Fibroblast of the aortic adventitia (primary cell): ENCODE measurements around the gene SPIRE2. TPM values are rescaled to one million over a fixed set of nuclear protein-coding genes. Genes with fewer than 3 reads are reported as not detected.
A peak's percentile ranks its signal among the peaks of the same experiment; 100 is the strongest.
"Not testable (repeated sequence)": the region's sequence is repeated elsewhere in the genome, so short reads cannot be mapped to it uniquely, and the experiment has no call there.

Source experiments
- DNase-seq: peaks from one replicate; pipeline ENCODE4 v3.0.0-alpha.2; 2010; ENCODE audit warnings: low read depth
- H3K4me3 ChIP-seq: 2 replicates; pipeline ENCODE4 v1.5.1; 2011; ENCODE audit warnings: low read depth, mild to moderate bottlenecking, control low read depth, low read length, moderate library complexity
- CTCF ChIP-seq: IDR thresholded peaks from 2 replicates; pipeline ENCODE4 v1.5.1; 2011; ENCODE audit warnings: mild to moderate bottlenecking, low read length, control low read depth, inconsistent platforms; ENCODE audit not compliant: insufficient read depth
- total RNA-seq: library from RNA; depleted of rRNA; stranded (reverse); fragments of >200 nt; gene quantifications from 2 replicates; pipeline ENCODE4 v1.2.3, GENCODE V29; 2012; ENCODE audit warnings: low replicate concordance

The SPIRE2 gene
- total RNA-seq: 2.5 and 7.1 TPM in 2 replicates

GRCh38 chr16:89828199-89828869 is at the start of gene SPIRE2:
Gene SPIRE2, plus strand, starts transcription at chr16:89828475. Its CDS starts 76 bp downstream, at chr16:89828551.
- no peak for TF ChIP-seq CTCF
- DNase-seq: peak; percentile 63
- peak within 1 kb of the TSS; percentile 65 for H3K4me3 ChIP-seq

GRCh38 chr16:89779231-89779908 is 48.9 kb upstream of the SPIRE2 start:
- TF ChIP-seq CTCF: no peak
- no peak for DNase-seq
- no peak overlapping the region for H3K4me3 ChIP-seq

GRCh38 chr16:89779909-89780305 is 48.4 kb upstream of the SPIRE2 start:
- no peak for DNase-seq
- no peak overlapping the region for H3K4me3 ChIP-seq
- no peak for TF ChIP-seq CTCF

- H3K4me3 ChIP-seq: no peak overlapping the region
- TF ChIP-seq CTCF: no peak
- DNase-seq: no peak
Measured at GRCh38 chr16:89782489-89782888, 45.8 kb upstream of the SPIRE2 start.

- not testable (repeated sequence) for H3K4me3 ChIP-seq, DNase-seq
Measured at GRCh38 chr16:89783952-89784351, 44.3 kb upstream of the SPIRE2 start.

- no peak for TF ChIP-seq CTCF
- H3K4me3 ChIP-seq: no peak overlapping the region
- DNase-seq: no peak
Measured at GRCh38 chr16:89784406-89784805, 43.9 kb upstream of the SPIRE2 start.

- H3K4me3 ChIP-seq: no peak overlapping the region
- DNase-seq: no peak
- TF ChIP-seq CTCF: no peak
Measured at GRCh38 chr16:89785523-89786155, 42.6 kb upstream of the SPIRE2 start.
